Activated CD4-positive, alpha-beta T cell treated with anti-CD3 and anti-CD28 coated beads, Interleukin-2, amount 50 U/mL, for 16 hours (primary cell): Measurements from ENCODE around the gene OR6K6.

ENCODE experiments used
- DNase-seq: peaks from one replicate; pipeline ENCODE4 v3.0.0-alpha.2; 2020

Gene OR6K6

GRCh38 chr1:158803678-158804077 is 49.2 kb downstream of the OR6K6 start:
- DNase-seq, result no peak
